ENCODE data around the gene SLC25A14. TPM values are rescaled to one million over a fixed set of nuclear protein-coding genes. Genes with fewer than 3 reads are reported as not detected.

Gene SLC25A14
- total and polyA plus RNA-seq, 10 of the 15 experiments (the other 5 are each of a cell fraction or from before 2014, with no cell fraction given), result 7.6 to 17.0 (median 14.0) TPM

- Histone ChIP-seq H3K4me3 (no peak overlapping the region), H3K4me2 (ENCODE audit: control insufficient read depth, insufficient read depth) (no peak overlapping the region), H3K9ac (ENCODE audit: control insufficient read depth, insufficient read depth, low read length) (no peak overlapping the region), H3K79me2 (ENCODE audit: control insufficient read depth, insufficient read depth, low read length) (no peaks in the 10 kb centered on the region), H2AFZ (ENCODE audit: control insufficient read depth, low read depth, low read length) (no peak overlapping the region), H4K20me1 (ENCODE audit: control insufficient read depth, insufficient read depth) (no peaks in the 10 kb centered on the region), H3K27me3 (replicated peaks in 1 of 2; ENCODE audit: control insufficient read depth in 2 of 2, insufficient read depth in 2 of 2, low read length in 1 of 2) (no peaks in the 10 kb centered on the region; a peak in 1 of 4 replicates), H3K4me1 (ENCODE audit: control insufficient read depth, insufficient read depth, low read length) (no peaks in the 10 kb centered on the region), H3K9me3 (replicated peaks; ENCODE audit: control insufficient read depth, insufficient read depth, low read length) (no peaks in the 10 kb centered on the region), H3K27ac (ENCODE audit: control insufficient read depth, insufficient read depth) (no peak overlapping the region), H3K36me3 (ENCODE audit: control insufficient read depth in 2 of 2, insufficient read depth in 2 of 2, low read length in 1 of 2) (no peaks in the 10 kb centered on the region)
- DNase-seq (ENCODE audit: low read depth, low spot score) (no peak), ATAC-seq (no peak), FAIRE-seq (no peak)
- CTCF ChIA-PET, result no interaction called here
- SMC1A ChIA-PET (ENCODE audit: uncharacterized antibody, unreplicated experiment), result no interaction called here
- RAD21 ChIA-PET (ENCODE audit: unreplicated experiment), result no interaction called here
- POLR2A ChIA-PET, result no interaction called here
- intact Hi-C loops (cut with micrococcal nuclease; ENCODE audit: unreplicated experiment), result no loop called here
- WGBS (ENCODE audit: insufficient coverage, insufficient replicate concordance, low lambda C conversion rate, missing lambda C conversion rate), result 39% methylated on average over 16 of the region's 19 CpGs
- in situ Hi-C loops (cut with MboI), result no loop called here
- BruUV-seq (replicated peaks), result no TSS peak
- TF ChIP-seq ZSCAN29 (IDR thresholded peaks at IDR 0.05) (no peak), PAX5 (IDR thresholded peaks at IDR 0.05; ENCODE audit: borderline replicate concordance, low read depth, low read length) (no peak), BCL3 (IDR thresholded peaks at IDR 0.05; ENCODE audit: borderline replicate concordance, insufficient read depth, low read depth, low read length, poor library complexity, severe bottlenecking) (no peak), SMAD5 (IDR thresholded peaks at IDR 0.05; ENCODE audit: low read depth) (no peak), HDAC6 (IDR thresholded peaks at IDR 0.05; ENCODE audit: unreplicated experiment) (no peak), ATF7 (IDR thresholded peaks at IDR 0.05; ENCODE audit: low read depth) (no peak), STAT3 (IDR thresholded peaks at IDR 0.05; ENCODE audit: low read depth, low read length) (no peak), USF1 (IDR thresholded peaks at IDR 0.05; ENCODE audit: borderline replicate concordance, extremely low read length, insufficient read depth, low read depth, low read length) (no peak), MYB (IDR thresholded peaks at IDR 0.05; ENCODE audit: borderline replicate concordance, low read depth, low read length) (no peak), JUND (IDR thresholded peaks at IDR 0.05; ENCODE audit: low read depth, low read length) (no peak), SPI1 (IDR thresholded peaks at IDR 0.05; ENCODE audit: borderline replicate concordance, insufficient read depth, low read depth, low read length) (no peak), POLR2AphosphoS5 (IDR thresholded peaks at IDR 0.05; ENCODE audit: low read length) (no peak), MEF2B (IDR thresholded peaks at IDR 0.05; ENCODE audit: partially characterized antibody, poor library complexity, severe bottlenecking) (no peak), CEBPB (IDR thresholded peaks at IDR 0.05; ENCODE audit: borderline replicate concordance in 1 of 2, low read depth in 2 of 2, low read length in 2 of 2) (no peak)
- TF ChIP-seq, protein P1, sequence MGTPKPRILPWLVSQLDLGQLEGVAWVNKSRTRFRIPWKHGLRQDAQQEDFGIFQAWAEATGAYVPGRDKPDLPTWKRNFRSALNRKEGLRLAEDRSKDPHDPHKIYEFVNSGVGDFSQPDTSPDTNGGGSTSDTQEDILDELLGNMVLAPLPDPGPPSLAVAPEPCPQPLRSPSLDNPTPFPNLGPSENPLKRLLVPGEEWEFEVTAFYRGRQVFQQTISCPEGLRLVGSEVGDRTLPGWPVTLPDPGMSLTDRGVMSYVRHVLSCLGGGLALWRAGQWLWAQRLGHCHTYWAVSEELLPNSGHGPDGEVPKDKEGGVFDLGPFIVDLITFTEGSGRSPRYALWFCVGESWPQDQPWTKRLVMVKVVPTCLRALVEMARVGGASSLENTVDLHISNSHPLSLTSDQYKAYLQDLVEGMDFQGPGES (IDR thresholded peaks at IDR 0.05), result no peak
- TF ChIP-seq, protein P2, sequence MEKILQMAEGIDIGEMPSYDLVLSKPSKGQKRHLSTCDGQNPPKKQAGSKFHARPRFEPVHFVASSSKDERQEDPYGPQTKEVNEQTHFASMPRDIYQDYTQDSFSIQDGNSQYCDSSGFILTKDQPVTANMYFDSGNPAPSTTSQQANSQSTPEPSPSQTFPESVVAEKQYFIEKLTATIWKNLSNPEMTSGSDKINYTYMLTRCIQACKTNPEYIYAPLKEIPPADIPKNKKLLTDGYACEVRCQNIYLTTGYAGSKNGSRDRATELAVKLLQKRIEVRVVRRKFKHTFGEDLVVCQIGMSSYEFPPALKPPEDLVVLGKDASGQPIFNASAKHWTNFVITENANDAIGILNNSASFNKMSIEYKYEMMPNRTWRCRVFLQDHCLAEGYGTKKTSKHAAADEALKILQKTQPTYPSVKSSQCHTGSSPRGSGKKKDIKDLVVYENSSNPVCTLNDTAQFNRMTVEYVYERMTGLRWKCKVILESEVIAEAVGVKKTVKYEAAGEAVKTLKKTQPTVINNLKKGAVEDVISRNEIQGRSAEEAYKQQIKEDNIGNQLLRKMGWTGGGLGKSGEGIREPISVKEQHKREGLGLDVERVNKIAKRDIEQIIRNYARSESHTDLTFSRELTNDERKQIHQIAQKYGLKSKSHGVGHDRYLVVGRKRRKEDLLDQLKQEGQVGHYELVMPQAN (conservative IDR thresholded peaks at IDR 0.05), result no peak
Measured at GRCh38 chrX:130299279-130300009, 40.3 kb upstream of the SLC25A14 start.

All from GM12878 (cell line).